ENCODE data around the gene CCDC60.
"Not testable (repeated sequence)": the region's sequence is repeated elsewhere in the genome, so short reads cannot be mapped to it uniquely, and the experiment has no call there.

Gene CCDC60

DNA sequence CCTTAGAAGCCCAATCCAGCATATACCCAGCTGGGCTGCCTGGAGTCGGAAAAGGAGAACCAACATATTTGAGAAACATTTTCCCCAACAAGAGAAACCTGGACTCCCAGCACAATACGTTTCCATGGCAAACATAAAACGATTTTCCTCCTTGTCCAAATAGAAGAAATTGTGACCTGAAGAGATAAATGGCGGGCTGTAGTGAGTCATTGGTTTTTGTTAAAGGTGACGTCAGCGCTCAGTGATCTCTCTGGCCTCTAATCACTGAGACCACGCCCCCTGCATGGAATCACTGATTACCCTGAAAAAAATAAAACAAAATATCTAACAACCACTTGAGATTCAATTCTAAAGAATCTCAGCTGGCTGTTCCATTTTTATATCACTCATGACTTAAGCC lies 6.0 kb downstream of the CCDC60 start:
- peak; percentile 69 for DNase-seq

DNA sequence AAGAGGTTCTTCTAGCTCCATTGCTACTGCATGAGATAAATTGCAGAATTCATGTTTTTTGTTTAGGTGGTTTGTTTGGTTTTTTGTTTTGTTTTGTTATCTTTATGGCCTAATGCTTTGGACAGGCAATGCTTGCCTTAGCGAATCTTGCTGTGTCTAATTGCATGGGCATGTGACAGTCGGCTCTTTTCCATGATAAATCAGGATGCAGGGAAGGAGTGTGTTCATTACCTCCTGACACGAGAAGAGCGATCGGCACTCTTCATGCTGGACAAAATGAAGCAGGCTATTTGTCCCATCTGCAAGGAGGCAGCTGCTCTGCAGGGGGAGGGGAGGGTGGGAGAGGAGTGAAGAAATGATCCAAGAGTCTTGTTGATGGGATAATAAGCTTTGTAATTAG lies 6.5 kb downstream of the CCDC60 start:
- DNase-seq, result no peak

DNA sequence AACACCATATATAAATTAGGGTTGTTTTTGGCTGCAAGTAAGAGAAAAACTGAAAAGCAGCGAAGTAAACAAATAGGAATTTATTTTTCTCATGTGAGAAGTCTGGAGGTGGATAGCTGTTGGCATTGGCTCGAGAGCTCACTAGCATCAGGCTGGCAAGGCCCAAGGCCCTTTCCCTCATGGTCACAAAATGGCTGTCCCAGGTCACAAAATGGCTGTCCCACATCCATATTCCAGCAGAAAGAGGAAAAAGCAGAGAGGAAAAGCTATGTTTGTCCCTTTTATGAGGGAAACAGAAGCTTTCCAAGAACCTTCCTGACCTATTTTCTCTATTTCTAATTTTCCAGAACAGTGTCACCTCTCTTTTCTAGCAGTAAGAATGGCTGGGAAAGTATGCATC lies 7.5 kb downstream of the CCDC60 start:
- DNase-seq, result no peak

DNA sequence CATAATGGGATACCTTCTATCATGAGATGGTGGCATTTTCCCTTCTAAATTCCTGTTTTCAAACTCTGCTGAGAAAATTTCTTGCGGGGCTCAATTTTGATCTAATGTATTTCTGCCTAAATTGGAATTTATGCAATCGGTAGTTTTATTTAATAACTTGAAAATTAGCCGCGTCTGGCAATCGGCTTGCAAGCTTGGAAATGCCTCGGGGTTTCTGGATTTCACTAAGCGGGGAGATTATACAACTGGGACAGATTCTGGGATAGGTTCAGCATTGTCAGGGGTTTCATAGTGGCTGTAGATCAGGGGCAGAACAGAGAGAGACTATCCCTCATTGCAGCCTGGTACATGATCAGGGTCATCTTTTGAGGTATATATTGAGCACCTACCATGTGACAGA lies 8.6 kb downstream of the CCDC60 start:
- DNase-seq, result no peak

DNA sequence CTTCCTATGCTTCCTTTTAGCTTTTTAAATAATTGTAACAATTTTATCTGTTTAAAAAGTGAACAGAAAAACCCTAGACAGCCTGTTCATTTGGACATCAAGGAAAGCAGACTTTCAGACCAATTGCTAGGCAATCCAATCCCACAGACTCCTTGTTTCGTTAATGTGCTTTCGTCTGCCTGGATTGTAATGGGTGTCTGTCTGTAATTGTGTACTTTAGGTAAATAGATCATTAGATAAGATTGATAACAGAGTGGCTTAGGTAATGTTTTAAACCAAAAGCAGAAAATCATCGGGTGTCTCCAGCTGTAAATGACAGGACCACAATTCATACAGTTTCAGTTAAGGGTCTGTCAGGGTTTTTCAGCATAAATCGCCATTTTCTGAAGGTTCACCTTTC lies 19.6 kb downstream of the CCDC60 start:
- peak; percentile 73 for DNase-seq

DNA sequence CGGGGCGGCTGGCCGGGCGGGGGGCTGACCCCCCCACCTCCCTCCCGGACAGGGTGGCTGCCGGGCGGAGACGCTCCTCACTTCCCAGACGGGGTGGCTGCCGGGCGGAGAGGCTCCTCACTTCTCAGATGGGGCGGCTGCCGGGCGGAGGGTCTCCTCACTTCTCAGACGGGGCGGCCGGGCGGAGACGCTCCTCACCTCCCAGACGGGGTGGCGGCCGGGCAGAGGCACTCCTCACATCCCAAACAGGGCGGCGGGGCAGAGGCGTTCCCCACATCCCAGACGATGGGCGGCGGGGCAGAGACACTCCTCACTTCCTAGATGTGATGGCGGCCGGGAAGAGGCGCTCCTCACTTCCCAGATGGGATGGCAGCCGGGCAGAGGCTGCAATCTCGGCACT lies 25.8 kb downstream of the CCDC60 start:
- DNase-seq, result not testable (repeated sequence)

DNA sequence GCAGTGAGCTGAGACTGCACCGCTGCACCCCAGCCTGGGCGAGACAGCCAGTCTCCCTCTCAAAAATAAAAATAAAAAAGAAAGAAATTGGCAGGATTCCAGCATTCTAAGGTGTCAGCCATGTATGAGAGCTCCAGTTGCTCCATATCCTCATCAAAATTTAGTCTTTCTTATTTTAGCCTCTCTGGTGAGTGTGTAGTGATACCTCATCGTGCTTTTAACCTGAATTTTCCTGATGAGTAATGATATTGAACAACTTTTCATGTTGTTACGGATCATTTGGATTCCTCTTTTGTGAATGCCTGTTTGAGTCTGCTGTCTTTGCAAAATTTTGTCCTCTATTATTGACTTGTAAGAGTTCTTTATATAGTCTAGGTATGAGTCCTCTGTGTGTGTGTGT lies 28.5 kb downstream of the CCDC60 start:
- no peak for DNase-seq

DNA sequence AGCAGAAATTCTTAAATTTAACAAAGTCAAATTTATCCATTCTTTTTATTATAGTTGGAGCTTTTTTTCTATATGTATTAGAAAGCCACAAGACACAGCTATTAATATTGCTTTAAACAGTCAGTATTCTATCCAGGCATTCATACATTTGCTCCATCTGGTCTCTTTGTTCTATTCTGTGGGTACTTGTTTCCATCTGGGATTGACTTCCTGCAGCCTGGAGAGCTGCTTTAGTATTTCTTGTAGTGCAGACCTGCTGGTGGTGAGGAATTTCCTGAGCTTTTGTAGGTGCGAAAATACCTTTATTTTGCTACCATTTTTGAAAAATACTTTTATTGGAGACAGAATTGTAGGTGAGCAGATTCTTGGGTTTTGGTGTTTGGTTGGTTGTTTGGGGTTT lies 29.0 kb downstream of the CCDC60 start:
- no peak for DNase-seq

DNA sequence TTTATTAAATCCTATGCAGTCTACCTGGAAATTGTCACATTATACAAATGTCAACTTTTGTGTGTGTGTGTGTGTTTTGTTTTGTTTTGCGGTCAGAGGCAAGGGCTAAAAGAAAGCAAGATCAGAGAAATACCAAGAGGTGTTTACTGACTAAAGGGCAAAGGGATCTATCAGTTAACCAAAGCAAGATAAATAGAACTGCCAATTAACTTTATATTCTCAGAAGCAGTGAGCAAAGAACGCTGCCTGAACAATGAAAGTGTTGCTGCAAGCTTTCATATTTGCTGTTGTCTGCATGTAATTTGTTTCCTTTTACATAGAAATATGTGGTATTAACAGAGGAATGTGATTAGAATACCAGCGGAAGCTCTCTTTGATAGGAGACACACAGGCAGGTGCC lies 30.9 kb downstream of the CCDC60 start:
- DNase-seq, result no peak

DNA sequence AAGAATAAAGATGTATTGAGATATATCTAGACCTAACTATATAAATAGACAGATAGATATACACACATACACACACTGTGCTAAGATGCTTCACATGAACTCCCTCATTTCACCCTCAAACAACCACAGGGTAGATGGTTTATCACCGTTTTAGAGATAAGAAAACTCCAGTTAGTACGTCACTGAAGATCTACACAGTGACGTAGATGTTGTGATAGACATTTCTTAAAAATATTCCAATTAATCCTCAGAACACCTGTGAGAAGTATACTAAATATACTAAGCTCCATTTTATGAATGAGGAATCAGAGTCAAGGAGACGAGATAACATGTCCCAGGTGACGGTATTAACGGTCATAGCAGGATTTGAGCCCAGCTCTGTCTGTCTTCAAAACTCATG lies 31.5 kb downstream of the CCDC60 start:
- no peak for DNase-seq

DNA sequence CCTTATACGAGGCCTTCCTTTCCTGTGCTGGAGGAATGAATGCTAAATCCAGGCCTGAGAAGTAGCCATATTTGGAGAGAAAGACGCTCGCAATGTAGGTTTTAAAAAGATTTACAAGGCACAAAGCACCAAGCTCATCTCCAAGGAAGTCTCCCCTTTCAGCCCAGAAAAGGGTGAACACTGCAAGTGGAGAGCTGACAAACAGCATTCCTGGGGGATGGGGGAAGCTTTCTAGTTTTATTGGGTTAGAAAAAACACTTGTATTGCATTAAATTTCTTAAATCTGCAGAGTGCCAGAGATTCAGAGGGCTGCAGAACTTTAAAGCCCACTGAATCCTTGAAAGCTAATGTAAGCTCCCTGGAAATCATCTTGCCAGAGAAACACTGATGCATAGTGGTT lies 34.6 kb downstream of the CCDC60 start:
- DNase-seq, result no peak

DNA sequence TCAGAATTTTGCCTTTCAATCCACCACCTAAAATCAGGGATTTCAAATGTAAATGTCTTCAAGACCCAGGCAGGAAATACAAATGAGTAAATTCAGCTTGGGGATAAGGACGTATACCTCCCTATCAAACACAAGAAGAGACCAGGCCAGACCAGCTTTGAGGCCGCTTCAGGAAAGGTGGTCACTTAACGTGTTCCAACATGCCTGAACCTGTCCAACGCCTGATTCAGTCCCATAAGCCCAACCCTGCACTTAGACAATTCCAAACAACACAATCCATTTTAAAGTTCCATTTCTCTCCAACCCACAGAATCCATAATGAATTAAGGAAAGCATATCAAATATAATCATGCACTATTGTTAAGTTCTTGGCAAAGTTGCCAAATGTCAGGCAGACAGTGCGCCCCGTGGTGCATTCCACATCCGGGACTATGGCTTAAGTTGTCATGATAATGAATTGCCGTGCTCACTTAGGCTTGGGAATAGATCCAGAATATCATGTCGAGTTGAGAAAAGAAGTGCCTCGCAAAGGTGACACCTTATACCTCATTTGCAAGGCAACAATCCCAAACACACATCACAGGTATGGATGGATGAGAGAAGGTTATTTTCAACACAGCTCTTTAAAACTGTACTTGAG lies 35.5 kb downstream of the CCDC60 start:
- DNase-seq, result no peak

DNA sequence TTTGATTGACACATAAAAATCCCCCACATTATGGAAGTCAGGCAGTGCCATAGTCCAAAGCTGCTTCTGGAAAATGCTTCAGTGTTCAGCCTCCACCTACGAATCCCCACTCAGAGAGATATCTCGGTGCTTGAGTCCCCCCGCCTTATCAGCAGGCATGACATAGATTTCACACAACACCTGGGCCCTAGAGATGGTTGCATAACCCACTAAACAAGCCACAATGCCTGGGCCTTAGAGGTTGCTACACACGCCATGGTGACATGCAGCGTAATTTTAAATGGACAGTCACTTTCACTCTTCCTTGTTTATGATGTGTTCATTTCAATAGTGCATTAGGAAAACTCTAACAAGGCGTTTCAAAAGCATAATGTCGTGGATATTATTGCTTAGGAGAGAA lies 38.0 kb downstream of the CCDC60 start:
- no peak for DNase-seq

DNA sequence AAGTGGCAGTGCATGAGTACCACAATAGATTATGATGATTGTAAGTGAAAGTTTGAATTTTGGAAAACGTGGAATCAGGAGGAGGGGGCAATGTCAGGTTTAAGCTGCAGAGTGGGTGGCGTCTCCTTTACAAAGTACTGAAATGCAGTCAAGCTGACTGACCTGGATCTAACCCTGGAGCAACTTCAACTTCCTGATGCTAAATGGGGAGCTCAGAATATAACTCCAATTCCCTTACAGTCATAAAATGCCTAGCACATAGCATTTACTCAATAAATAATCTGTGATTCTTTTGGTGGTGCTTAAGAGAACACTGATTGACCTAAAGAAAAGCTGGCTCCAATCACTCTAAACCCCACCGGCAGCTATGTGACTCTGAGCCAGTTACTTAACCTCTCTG lies 38.5 kb downstream of the CCDC60 start:
- no peak for DNase-seq

DNA sequence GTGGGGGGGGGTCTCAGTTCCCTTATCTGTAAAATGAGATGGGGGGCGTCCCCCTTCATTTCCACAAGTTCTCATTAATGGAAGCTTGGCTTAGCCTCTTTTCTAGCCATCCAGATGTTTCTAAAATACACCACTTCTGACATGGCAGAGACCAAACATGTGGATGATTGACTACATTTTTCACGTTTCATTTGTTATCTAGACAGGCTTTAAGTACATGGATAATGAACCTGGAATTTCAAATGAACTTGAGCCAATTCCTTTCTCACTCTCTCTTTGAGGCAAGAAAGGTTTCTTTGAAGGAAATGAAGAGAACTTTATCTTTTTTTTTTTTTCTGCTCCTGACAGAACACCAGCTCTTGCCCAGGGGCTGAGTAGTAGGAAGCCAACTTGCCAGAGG lies 39.1 kb downstream of the CCDC60 start:
- no peak for DNase-seq

DNA sequence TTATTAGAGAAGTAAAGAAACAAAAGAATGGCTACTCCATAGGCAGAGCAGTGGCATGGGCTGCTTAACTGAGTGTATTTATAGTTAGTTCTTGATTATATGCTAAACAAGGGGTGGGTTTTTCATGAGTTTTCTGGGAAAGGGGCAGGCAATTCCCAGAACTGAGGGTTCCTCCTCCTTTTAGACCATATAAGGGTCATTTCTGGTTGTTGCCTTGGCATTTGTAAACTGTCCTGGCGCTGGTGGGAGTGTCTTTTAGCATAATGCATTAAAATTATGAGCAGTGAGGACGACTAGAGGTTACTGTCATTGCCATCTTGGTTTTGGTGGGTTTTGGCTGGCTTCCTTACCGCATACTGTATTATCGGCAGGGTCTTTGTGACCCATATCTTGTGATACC lies 40.1 kb downstream of the CCDC60 start:
- no peak for DNase-seq

DNA sequence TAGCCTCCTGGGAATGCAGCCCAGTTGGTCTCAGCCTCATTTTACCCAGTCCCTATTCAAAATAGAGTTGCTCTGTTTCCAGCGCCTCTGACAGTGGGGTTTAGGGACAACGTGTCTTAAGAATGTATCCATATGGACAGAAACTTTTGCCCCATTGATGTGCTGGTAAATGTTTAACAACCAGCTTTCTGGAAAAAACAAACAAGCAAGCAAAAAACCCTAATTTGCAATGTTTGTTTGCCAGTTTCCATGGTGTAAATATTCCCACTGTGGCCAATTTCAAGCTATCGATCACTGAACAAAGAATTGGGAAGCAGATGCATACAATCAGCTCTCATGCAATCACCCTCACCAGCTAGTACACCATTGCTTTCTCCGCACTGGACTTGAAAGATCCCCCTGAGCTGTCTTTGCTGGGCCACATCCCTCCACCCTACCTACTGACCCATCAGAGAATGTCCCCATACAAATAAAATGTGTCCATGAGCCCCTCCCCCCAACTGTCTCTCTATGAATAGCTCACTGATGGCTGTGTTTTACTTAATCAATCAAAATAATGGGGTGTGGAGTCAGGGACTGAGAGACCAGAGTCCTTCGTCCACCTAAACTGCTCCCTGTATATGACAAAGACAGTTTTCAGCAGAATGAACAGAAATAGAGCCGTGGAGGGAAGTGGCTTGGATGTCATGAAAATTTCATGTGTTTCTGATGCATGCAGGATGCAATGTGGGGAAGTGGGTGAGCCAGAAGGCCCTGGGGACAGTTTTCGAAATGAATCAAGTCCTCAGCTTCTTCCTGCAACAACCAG lies 40.8 kb downstream of the CCDC60 start:
- DNase-seq, result no peak

DNA sequence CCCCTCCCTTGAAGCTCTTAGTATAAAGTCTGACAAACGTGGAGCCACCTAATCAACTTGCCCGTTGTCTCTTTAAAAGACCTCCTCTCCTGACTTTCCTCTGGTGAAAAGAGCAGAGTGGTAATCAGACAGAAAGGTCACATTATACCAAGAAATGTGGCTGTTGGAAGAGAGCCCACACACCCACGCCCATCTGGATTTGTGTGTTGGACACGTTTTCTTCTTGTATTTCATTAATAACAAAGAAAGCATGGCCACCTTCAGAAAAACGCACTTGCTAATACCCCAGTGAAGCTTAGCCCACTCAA lies 41.3 kb downstream of the CCDC60 start:
- DNase-seq, result no peak

DNA sequence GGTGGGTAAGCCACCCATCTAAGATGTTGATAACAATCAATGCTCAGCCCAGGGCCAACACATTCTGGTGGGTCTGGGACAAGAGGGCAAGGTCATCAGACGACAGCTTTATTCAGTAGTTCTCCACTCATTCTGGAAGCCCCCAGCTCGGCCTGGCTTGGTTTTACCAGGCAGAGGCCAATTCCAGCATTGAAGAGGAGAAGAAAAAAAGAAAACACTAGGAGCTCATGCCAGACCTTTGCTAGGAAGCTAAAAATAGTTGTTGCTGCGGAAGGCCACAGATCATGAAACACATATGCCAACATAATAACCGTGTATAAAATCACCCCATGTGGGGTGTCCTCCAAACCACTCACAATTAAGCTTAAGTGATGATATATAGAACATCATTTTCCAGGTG lies 44.4 kb downstream of the CCDC60 start:
- DNase-seq, result no peak

DNA sequence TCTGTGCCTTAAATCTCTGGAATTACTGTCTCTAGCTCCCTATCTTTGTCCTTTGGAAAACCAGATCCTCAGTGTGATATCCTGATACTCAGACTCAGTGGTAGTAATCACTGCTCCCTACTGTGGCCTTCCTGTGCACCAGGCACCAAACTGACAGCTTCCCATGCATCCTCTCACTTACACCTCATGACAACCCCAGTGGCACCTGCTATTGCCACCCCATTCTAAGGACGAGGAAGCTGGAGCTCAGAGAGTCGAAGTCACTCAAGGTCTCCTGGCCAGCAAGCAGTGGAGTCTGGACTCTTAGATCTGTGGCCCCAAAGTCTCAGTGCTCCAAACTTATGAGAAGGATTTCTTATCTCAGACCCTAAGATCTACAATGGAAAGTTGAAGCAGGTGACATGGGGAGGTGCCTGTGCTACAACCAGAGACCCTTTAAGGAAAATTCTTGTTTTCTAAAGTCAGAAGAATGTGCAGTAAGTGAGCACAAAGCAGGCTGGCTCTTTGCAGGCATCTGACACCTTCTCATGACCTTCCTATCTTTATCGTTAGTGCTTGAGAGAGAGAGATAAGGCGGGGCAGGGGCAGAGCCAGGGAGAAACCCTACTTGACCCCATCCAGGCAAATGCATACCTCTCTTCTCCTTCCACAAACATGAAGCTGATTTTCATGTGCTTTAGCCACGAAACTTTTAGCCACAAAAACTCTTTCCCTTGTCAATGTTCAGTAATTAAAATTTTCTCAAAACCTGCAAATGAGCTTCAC lies 47.1 kb downstream of the CCDC60 start:
- no peak for DNase-seq

DNA sequence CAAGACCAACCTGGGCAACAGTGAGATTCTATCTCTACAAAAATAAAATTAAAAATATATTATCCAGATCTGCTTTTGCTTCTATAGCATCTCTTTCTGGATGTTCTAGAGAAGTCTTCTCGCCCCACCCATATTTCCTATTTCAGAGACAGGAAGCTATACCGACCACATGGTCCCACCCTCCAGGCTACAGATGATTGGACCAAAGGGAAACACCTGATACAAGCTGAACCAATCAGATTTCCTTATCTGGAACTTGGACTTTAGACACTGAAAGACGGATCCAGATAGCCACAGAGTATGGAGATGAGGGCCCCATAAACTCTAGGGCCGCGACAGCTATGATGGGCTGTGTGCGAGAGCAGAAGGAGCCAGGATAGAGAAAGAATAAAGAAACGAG lies 48.7 kb downstream of the CCDC60 start:
- DNase-seq, result no peak

DNA sequence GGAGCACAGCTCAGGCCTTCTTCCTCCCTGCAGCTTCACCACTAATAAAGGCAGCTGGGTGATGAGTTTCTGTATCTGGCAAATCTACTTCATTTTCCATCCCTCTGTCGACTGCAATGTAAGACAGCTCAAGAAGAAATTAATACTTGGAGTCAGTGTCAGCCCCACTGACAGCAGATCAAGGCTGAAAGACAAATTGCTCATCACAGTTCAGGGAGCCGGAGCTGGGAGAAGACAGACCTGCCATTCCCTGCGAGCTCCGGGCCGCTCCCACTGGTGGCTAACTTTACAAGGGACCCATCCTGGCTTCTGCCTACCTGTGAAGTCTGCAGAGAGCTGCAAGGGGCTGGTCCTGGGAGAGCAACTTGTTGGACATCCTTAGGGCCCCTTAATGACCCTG lies 49.8 kb downstream of the CCDC60 start:
- no peak for DNase-seq

DNA sequence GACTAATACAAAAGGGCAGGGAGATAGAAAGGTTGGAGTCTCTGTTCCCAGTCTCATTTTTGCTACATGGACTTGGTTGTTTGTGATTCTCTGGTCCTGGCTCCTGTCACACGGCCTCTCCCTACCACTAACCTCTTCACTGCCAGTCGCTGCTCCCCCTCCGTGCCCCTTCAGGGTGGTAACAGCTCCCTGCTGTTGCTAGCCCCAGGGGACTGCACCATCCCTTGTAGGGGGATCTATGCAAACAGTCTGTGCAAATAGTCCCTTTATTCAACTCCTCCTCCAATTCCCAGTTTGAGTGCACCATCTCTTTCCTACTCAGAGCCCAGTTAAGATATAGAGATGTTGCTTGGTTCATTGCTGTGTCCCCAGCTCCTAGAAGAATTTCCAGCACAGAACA lies 51.1 kb downstream of the CCDC60 start:
- no peak for DNase-seq

DNA sequence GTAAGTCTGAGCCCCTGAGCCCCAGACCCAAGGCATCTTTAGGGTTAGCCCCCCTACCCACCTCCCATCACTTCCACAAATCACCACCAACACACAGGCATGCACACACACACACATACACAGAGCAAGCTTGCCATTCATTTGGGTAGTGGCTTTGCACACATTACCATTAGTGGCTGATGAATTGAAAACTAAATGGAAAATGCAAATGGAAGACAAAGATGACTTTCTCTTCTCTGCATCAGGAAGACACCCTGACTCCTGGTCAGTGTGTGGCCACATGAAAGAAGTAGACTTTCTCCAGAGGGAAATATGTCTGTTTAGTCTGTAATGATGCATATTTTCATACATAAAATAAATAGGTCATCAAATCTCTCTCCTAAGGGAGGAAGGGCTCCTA lies 55.2 kb downstream of the CCDC60 start:
- DNase-seq, result no peak

All from NCI-H1436 (cell line).